Brain microvascular endothelial cell (primary cell): ENCODE measurements around the gene MYO9A.
"Not testable (repeated sequence)": the region's sequence is repeated elsewhere in the genome, so short reads cannot be mapped to it uniquely, and the experiment has no call there.

ENCODE experiments used
- DNase-seq: peaks from one replicate; pipeline ENCODE4 v3.0.0-alpha.2; 2020
- H3K27ac ChIP-seq: fragments of 250-450 bp; sonication (Bioruptor Pico); 2 replicates; pipeline ENCODE4 v1.5.1; 2020; ENCODE audit warnings: mild to moderate bottlenecking, moderate library complexity
- H3K27me3 ChIP-seq: fragments of 250-450 bp; sonication (Bioruptor Pico); replicated peaks from 2 replicates; pipeline ENCODE4 v1.5.1; 2020; ENCODE audit warnings: mild to moderate bottlenecking
- H3K36me3 ChIP-seq: fragments of 250-450 bp; sonication (Bioruptor Pico); replicated peaks from 2 replicates; pipeline ENCODE4 v1.5.1; 2020; ENCODE audit warnings: mild to moderate bottlenecking
- H3K4me3 ChIP-seq: 2 replicates; pipeline ENCODE4 v1.5.1; 2011; ENCODE audit warnings: low read depth, mild to moderate bottlenecking, control low read depth, low read length, moderate library complexity
- in situ Hi-C: cut with HindIII; loops from 2 replicates; pipeline ENCODE4 v1.10.0; 2017; ENCODE audit warnings: low sequenced_read_pairs, low pct_ligation_motif_present
- TF ChIP-seq, protein P1 (sequence below): IDR thresholded peaks from 2 replicates; pipeline ENCODE4 v1.5.1; 2011; ENCODE audit warnings: low read depth, mild to moderate bottlenecking, moderate library complexity, low read length, control low read depth, inconsistent platforms; ENCODE audit errors: missing control alignments

Gene MYO9A

DNA sequence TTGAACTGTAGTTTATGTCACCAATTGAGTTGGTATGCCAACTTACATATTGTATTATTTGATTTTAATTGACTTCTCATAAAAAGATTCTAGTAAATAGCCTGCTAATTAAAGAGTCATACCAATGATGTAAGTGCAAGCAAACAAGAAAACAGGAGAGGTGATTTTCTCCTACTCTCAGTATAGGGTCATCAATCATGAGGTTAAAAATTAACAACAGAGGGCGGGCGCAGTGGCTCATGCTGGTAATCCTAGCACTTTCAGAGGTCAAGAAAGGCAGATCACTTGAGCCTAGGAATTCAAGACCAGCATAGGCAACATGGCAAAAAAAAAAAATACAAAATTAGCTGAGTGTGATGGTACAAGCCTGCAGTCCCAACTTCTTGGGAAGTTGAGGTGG lies 108.7 kb downstream of the MYO9A start:
- TF ChIP-seq, protein P1, sequence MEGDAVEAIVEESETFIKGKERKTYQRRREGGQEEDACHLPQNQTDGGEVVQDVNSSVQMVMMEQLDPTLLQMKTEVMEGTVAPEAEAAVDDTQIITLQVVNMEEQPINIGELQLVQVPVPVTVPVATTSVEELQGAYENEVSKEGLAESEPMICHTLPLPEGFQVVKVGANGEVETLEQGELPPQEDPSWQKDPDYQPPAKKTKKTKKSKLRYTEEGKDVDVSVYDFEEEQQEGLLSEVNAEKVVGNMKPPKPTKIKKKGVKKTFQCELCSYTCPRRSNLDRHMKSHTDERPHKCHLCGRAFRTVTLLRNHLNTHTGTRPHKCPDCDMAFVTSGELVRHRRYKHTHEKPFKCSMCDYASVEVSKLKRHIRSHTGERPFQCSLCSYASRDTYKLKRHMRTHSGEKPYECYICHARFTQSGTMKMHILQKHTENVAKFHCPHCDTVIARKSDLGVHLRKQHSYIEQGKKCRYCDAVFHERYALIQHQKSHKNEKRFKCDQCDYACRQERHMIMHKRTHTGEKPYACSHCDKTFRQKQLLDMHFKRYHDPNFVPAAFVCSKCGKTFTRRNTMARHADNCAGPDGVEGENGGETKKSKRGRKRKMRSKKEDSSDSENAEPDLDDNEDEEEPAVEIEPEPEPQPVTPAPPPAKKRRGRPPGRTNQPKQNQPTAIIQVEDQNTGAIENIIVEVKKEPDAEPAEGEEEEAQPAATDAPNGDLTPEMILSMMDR = no peak
- no peaks in the 10 kb centered on the region for H3K36me3 ChIP-seq
- in situ Hi-C loops = no loop called here
- H3K27me3 ChIP-seq = no peaks in the 10 kb centered on the region
- H3K4me3 ChIP-seq = no peak overlapping the region
- H3K27ac ChIP-seq = no peak overlapping the region
- no peak for DNase-seq

DNA sequence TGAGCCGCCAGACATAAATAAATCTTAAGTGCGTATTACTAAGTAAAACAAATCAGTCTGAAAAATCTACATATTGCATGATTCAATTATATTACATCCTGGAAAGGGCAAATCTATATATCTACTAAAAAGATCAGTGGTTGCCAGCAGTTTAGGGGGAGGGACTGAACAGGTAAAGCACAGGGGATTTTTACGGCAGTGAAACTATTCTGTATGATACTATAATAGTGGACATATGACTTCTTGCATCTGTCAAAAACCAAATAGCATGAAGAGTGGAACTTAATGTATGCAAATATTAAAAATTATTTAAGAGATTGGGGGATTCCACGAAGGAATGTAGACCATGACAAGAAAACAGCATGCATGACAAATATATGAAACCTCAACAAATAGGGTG lies 111.6 kb downstream of the MYO9A start:
- Histone ChIP-seq H3K4me3 (no peak overlapping the region), H3K27me3 (no peaks in the 10 kb centered on the region), H3K27ac (no peak overlapping the region), H3K36me3 (no peaks in the 10 kb centered on the region)
- in situ Hi-C loops = no loop called here
- no peak for DNase-seq
- TF ChIP-seq, protein P1 = no peak

DNA sequence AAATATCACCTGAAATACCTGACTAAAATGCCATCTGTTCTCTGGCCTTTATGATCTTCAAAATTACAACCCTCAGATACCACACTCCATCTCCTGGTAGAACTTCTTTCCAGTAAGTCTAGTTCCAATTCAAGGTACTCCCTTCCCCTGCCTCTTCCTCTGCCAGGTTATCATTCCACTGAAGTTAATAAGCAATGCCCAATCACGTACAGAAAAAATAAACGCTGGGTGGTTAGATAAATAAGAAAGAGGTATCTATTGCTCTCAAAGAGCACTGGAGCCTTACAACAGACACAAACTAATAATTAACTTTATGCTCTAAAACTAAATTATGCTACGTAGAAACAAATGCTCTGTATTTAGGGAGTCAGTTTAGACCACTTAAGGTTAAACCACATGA lies 112.5 kb downstream of the MYO9A start:
- in situ Hi-C loops = no loop called here
- Histone ChIP-seq H3K36me3 (no peaks in the 10 kb centered on the region), H3K4me3 (no peak overlapping the region), H3K27me3 (no peaks in the 10 kb centered on the region), H3K27ac (no peak overlapping the region)
- DNase-seq = no peak
- TF ChIP-seq, protein P1 = no peak

DNA sequence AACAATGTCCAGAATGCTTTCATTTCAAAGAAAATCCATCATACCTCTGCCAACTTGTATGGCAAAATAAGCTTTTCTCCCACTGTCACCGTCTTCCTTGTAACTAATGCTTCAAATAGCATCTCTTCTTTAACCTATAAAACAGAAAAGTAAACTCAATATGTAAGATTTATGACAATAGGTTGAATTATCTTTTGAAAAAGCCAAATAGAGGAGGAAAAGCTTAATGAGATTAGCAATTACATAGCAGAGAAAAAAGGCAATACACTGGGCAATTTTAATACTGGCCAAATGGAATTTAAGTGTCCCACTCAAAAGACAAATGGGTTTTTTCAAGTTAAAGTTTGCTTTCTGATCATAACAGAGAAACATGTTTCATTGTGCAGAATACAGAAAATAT lies 118.1 kb downstream of the MYO9A start:
- Histone ChIP-seq H3K27ac (no peak overlapping the region), H3K27me3 (no peaks in the 10 kb centered on the region), H3K36me3 (no peaks in the 10 kb centered on the region), H3K4me3 (no peak overlapping the region)
- in situ Hi-C loops = no loop called here
- TF ChIP-seq, protein P1 = no peak
- no peak for DNase-seq

DNA sequence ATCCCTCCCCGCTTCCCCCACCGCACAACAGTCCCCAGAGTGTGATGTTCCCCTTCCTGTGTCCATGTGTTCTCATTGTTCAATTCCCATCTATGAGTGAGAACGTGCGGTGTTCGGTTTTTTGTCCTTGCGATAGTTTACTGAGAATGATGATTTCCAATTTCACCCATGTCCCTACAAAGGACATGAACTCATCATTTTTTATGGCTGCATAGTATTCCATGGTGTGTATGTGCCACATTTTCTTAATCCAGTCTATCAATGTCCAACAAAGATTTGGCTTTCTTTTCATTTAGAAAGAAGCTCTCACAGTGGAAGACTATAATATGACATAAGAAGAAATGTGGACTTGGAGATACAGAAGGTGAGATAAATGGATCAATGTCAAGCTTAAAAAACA lies 119.2 kb downstream of the MYO9A start:
- DNase-seq, H3K27me3 ChIP-seq, H3K27ac ChIP-seq, in situ Hi-C loops, H3K36me3 ChIP-seq, H3K4me3 ChIP-seq: not testable (repeated sequence)

DNA sequence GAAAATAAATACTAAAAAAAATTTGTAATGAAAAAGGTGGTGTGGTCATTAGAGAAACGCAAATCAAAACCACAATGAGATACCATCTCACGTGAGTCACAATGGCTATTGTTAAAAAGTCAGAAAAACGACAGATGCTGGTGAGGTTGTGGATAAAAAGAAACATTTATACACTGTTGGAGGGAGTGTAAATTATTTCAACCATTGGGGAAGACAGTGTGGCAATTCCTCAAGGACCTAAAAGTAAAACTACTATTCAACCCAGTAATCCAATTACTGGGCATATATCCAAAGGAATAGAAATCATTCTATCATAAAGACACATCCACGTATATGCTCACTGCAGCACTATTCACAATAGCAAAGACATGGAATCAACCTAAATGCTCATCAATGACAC lies 120.3 kb downstream of the MYO9A start:
- Histone ChIP-seq H3K27ac (no peak overlapping the region), H3K4me3 (no peak overlapping the region), H3K36me3 (peaks cover 2% of the 10 kb centered on the region), H3K27me3 (no peaks in the 10 kb centered on the region)
- in situ Hi-C loops = no loop called here
- TF ChIP-seq, protein P1 = no peak
- no peak for DNase-seq
